Raji (cell line): ENCODE results near the gene UBE2D4.

Experiments used
- POLR2A ChIP-seq: IDR thresholded peaks from 2 replicates; pipeline ENCODE4 v1.6.1; 2011; ENCODE audit warnings: low read depth, low read length, control low read depth; ENCODE audit not compliant: insufficient read depth

UBE2D4 gene

DNA sequence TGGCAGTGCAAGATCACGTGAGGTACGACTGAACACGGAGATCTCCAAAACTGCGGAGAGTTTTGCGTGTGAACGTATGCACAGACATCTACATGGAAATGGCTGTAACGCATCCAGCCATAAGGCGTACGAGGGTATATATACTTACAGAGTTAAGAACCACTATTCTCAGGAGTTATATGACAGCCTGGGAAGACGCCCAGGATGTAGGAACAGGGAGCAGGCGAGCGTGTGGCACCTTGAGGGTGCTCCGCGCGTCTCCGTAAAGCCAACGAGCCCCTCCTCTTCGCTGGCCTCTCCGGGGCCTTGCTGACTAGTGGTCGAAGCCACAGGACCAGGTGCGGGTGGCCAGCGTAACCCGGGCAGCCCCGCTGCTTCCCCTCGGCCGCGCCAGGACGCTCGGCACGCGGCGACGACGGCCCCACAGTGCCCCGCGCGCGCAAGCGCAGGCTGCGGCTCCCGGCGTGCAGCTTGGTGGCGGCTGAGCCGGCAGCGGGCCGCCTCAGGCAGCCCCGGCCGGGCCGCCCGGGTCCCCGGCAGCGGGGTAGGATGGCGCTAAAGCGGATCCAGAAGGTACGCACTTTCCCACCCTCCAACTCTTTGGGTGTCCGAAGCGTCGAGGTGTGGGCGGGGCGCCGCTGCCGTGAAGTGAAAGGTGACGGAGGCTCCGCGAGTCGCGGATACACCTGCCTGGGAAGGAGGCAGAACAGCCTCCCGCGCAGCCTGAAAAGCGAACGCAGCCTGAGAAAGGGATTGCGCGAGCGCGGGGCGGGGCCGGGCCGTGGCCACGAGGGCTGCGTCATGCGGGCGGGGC, at the start of gene UBE2D4:
Gene UBE2D4, plus strand, starts transcription at position 453 of the 814 bp plus-strand sequence. Its CDS starts 97 bp downstream, at position 550.
- TF ChIP-seq POLR2A = peak; percentile 99

DNA sequence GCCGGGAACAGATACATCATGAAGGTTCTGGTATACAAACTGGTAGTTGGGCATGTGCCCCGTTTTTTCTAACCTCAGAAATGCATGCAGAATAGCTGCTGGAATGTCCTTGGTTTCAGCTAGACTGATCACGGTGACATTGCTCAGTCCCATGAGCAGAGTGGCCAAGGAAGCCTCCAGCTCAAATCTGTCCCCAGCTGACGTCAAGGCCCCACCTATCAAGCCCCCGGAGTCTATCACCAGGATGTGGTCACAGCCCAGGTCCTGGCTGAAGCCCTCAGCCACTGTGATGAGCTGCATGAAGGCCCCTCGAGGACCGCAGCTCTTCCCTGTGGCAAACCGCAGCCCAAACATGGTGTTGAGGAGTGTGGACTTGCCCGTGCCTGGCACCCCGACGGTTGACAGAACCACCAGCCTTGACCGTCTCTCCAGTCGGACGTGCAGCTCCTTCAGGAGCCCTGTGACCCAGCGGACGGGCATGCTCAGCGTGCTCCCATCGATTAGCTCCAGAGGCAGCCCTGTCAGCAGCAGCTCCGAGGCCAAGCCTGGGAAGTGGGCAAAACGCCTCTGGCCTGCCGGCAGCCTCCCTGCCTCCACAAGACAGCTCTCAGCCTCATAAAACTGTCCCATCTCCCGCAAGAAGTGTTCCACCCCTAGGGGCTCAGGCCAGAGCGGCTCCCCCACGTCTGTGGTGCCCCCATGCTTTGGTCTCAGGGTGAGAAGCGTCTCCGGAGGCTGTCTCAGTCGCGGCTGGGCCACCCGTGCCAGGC, 49.1 kb upstream of the UBE2D4 start:
- no peak for TF ChIP-seq POLR2A

DNA sequence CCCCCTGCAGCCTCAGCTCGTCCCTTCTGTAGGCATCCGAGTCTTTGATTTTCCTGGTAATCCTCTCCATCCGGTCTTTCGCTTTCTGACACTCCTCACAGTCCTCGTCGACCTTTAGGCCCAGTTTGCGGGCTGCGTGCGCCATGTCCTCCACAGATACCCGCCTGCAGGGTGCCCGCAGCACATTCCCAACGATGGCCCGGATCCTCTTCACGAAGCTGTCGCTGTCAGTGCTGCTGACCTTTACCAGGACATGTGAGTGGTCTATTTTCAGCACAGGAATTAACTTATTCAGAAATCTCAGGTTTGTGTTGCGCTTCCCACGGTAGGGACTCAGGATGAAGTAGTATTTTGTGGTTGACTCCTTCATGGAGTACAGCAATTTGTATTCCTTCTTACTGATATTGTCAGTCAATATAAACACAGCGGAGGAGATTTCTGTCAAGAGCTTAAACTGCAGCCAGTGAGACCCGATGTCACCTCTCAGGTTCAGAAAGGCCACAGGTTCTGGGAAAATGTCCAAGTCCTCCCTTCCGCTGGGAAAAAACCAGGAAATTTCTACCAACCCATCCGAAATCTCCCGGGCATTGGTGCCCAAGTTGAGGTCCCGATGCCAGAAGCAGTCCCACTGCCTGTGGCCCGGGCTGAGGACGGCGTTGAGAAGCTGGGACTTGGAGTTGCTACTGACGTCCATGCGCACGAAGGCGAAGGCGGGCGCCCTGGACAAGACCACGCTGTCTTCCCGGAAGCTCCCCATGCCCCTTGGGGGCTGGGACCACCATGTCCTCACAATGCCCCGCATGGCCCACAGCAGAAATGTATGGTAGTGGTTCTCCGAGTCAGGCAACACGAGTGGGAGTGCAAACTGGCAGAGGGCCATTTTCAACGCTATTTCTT, 48.0 kb upstream of the UBE2D4 start:
- TF ChIP-seq POLR2A = no peak

DNA sequence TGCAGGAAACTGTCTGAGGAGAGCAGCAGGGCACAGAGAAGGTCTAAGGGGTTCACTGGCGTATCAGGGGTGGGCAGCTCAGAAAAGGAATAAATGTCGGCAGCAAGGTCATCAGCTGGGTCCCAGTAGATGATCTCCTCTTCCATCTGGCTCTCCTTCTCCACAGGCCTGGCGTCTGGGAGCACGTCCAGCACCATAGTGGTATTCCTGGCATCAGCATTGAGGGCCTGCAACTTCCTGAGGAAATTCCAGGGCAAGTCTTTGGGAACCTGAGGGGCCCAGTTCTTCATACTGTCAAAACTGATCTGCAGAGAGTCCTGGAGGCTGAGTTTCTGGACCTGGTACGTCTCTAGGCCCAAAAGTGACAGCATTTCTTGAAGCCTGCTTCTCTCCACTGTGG, 47.4 kb upstream of the UBE2D4 start:
- no peak for TF ChIP-seq POLR2A

DNA sequence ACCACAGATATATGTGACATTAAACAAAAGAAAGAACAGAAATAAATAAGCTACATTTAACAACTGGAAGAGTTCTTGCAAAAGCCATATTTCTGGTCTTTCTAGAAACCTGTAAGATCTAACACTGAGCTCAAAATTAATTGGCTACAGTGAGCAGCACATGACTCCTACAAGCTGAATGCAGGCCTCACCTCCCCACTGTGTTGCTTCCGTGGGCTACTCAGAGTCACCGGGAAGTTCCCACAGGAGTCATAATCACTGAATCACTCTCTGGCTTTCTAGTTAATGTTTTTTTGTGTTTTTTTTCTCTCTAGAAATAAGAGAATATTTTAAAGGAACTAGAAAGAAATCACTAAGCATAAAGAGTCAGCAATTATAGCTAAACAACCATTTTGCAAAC, 46.8 kb upstream of the UBE2D4 start:
- no peak for TF ChIP-seq POLR2A

DNA sequence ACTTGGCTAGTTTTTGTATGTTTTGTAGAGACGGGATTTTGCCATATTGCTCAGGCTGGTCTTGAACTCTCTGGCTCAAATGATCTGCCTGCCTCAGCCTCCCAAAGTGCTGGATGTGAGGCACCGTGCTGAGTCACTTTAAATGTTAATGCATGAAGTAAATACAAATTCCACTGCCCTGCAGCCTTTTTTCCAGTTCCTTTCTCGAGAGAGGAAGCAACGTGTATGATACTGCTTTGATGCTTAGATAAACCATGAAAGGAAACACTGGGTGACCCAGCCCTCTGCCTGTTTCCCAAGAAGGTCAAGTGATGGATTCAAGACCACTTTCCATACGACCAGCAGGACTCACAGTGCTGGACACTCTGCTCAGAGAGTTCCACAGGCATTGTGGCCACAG, 45.6 kb upstream of the UBE2D4 start:
- TF ChIP-seq POLR2A = no peak

GRCh38 chr7:43884209-43884608, 42.0 kb upstream of the UBE2D4 start:
- no peak for TF ChIP-seq POLR2A

DNA sequence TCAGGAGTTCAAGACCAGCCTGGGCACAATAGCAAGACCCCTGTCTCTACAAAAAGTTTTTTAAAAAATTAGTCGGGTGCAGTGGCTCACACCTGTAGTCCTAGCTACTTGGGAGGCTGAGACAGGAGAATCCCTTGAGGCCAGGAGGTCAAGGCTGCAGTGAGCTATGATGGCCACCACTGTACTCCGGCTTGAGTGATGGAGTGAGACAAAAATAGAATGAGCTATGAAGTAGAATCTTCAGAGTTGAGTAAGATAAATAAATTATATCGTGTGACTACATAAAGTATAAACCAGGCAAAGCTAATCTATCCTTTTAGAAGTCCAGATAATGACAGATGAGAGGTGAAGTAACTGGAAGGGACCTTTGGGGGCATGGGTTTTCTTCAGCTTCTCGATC, 41.6 kb upstream of the UBE2D4 start:
- no peak for TF ChIP-seq POLR2A

- no peak for TF ChIP-seq POLR2A
Observed at GRCh38 chr7:43888993-43889945, 37.0 kb upstream of the UBE2D4 start.

DNA sequence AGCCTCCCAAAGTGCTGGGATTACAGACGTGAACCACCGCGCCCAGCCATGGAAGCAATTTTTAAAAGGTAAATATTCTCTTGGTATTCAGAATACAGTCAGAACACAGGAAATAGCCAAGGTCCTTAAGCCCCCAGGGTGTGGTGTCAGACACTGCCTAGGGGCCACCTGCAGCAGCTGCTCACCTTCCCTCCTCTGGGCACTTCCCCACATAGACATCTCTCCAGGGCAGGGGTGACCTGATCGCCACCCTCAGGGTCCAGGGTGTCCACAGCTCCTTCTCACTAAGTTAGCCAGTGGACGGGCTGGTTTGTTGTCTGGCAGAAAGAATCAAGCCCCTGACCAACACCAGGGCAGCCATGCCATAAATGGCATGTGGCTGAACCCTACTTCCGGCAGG, 35.8 kb upstream of the UBE2D4 start:
- no peak for TF ChIP-seq POLR2A

DNA sequence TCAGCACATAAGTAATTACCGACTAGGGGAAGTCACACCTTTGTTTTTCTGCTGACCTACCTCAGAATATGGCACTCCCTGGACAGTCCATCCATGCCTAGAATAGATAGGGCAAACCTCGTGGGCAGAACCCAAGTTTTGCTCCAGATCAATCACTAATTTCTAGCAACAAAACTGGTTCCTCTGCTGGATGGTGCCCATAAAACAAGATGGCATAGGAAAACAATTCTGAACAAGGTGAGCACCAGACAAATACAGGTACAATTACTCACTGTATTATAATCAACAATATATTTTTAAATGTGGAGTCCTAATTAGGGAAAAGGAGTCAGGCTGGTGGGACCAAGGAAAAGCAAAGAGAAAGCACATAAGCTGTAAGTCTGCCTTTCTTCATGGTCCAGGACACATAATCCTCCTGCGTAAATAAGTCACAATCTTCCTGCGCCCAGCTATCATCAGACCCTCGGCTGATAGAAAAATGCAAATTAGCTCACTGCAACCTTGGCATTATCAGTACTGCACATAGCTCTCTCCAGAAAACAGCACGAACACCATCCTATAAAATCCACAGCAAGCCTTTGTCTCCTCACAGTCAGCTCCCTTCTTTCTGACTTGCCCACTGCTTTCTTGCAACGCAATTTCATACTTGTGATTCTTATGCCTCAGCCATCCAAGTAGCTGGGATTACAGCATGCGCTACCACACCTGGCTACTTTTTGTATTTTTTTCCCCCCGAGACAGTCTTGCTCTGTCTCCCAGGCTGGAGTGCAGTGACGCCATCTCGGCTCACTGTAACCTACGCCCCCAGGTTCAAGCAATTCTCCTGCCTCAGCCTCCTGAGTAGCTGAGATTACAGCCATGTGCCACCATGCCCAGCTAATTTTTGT, 34.9 kb upstream of the UBE2D4 start:
- TF ChIP-seq POLR2A = no peak

DNA sequence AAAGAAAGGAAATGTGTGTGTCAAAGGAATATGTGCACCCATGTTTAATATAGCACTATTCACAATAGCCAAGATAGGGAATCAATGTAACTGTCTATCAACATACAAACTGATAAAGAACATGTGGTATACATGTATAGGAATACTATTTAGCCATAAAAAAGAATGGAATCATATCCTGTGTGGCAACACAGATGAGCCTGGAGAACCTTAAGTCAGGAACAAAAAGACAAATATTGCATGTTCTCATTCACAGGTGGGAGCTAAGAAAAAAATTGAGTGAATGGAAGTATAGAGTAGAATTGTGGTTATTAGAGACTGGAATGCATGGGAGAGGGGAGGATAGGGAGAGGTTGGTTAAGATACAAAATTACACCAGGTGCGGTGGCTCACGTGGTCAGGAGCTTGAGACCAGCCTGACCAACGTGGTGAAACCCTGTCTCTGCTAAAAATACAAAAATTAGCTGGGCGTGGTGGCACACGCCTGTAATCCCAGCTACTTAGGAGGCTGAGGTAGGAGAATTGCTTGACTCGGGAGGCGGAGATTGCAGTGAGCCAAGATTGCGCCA, 30.3 kb upstream of the UBE2D4 start:
- TF ChIP-seq POLR2A = no peak

DNA sequence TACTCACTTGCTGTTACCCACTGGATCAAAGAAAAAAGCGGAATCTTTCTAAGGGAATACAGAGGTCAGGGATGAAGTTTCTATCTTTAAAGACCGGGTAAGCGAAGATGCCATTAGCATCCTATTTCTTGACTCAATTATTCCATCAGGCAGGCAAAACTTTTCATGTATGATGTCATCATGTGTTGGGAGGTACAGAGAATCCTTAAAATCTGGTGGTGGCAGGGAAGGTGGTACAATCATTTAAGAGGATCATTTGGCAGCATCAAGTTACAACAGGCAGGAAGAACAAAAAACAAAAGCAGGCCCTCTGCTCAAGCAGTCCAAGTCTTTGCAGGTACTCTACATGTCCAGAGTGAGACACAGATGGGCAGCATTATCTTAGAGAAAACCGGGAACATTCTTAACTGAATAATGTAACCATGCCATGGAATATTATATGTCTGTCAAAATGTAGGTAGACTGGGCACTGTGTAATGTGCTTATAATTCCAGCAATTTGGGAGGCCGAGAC, 23.6 kb upstream of the UBE2D4 start:
- TF ChIP-seq POLR2A = no peak

DNA sequence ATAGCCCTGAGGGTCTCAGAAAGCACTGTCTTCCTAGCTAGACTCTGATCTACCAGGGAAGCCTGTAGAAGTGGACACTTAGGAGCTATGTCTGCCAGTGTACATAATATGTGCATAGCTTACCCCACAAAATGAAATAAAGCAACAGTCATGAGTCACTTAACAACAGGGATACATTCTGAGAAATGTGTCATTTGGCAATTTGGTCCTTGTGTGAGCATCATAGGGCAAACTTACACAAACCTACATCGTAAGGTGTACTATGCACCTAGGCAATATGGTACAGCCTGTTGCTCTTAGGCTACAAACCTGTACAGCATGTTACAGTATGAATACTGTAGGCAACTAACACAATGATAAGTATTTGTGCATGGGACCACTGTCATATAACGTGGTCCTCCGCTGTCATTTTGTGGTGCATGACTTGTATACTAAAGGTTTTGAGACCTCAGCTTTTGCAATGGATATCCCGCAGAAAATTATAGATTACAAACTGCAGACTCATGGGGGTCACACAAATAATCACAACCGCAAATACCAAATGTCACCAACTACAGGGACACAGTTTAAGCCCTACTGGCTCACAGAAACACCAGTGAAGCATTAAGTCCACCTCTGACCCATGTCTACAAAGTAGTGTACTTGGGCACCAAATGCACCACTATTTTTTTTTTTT, 21.6 kb upstream of the UBE2D4 start:
- no peak for TF ChIP-seq POLR2A
